Measurements from ENCODE around the gene TAAR2.
"Not testable (repeated sequence)": the region's sequence is repeated elsewhere in the genome, so short reads cannot be mapped to it uniquely, and the experiment has no call there.

The TAAR2 gene, protein sequence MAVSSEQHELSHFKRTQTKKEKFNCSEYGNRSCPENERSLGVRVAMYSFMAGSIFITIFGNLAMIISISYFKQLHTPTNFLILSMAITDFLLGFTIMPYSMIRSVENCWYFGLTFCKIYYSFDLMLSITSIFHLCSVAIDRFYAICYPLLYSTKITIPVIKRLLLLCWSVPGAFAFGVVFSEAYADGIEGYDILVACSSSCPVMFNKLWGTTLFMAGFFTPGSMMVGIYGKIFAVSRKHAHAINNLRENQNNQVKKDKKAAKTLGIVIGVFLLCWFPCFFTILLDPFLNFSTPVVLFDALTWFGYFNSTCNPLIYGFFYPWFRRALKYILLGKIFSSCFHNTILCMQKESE

DNA sequence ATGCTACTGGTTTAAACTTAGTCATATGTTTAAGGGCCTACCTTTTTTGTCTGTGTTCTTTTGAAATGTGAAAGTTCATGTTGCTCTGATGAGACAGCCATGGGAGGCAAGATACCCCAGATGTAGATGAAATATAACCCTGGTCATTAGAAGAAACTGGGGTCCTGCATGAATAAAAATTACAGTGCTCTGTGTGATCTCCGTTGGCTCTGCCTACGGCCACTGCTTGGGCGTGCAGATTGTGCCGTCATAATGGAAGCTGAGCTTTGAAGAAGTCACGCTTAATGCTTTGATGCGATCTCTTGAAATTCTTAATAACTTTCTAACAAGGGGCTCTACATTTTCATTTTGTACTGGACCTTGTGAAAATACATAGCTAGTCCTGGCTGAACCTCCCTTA lies at the start of gene TAAR2:
Gene TAAR2, minus strand, starts transcription at position 101 of the 400 bp plus-strand sequence. Its CDS starts 0 bp downstream, at position 101.
- no peak for DNase-seq (ENCODE audit: low spot score)

DNA sequence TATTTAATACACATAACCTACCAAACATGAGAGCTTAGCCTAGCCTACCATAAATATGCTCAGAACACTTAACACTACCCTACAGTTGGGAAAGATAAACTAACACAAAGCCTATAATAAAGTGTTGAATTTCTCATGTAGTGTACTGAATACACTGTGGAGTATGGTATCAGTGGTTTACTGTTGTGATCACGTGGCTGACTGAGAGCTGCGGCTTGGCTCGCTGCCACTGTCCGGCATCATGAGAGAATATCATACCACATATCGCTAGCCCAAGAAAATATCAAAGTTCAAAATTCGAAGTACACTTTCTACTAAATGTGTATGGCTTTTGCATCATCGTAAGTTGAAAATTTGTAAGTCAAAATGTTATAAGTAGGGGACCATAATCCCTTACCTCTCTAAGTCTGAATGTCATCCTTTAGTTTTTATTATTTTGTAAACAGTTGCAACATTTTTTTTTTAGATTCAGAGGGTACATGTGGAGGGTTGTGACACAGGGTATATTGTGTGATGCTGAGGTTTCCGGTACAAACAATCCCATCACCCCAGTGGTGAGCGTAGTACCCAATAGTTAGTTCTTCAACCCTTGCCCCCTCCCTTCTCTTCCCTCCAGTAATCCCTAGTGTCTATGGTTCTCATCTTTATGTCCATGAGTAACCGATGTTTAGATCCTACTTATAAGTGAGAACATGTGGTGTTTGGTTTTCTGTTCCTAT lies 49.5 kb upstream of the TAAR2 start:
- DNase-seq (ENCODE audit: low spot score) = no peak

DNA sequence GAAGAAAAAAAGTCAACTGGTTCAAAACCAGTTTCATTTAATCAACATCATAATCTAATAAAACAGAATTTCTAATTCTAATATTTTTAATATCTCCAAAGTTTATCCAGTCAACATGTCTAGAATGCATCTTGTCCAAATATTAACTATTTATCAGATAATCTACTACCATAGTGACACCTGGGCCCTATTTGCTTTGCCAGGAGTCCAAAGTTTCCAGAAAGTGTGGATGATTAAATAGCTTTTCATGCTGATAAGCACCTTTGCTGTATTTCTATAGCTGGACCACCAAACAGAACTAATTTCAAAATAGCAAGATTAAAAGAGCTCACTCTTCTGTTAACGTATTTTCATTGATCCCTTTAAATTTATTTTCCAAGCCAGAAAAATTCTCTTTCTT lies 47.2 kb upstream of the TAAR2 start:
- no peak for DNase-seq (ENCODE audit: low spot score)

DNA sequence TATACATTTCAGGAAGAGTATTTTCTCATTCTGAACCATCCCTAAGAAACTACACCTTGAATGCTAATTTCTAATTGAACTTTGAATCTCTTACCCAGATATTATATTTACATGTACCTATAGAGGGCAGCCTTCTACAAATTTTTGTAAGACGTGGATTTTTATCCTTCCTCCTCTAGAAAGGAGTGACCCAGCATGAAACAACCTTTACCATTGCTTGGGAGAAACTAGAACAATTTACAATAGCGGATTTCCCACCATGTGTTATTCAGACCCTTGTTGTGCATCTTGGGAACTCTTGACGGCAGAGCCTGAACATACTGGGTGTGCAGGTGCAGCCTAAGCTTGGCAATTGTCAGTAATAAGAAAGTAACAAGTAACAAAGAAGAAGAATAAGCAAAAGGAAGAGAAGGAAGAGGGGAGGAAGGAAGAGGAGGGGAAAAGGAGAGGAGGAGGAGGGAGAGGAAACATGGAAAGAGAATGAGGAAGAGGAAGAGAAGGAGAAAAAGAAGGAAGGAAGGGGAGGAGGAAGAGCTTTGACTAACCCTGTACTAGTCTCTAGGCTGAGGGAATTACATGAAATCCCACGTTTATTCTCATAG lies 45.7 kb upstream of the TAAR2 start:
- DNase-seq (ENCODE audit: low spot score) = no peak

DNA sequence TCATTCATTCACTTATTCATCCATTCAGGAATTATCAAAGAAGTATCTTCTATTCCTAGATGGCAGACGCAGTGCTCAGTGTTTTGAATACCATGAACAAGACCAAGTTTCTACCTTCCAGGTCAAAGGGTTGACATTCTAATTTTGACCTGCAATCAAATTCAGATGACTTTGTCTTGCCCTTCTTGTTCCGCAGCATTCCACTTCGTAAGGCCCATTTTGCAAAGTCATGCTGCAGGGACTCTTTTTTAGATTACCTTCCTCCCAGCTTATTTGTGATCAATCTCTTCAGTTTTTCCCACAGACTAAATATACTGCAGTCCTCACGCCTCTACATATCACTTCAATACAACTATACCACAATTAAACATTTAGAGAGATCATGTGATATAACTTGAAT lies 42.0 kb upstream of the TAAR2 start:
- DNase-seq (ENCODE audit: low spot score) = no peak

DNA sequence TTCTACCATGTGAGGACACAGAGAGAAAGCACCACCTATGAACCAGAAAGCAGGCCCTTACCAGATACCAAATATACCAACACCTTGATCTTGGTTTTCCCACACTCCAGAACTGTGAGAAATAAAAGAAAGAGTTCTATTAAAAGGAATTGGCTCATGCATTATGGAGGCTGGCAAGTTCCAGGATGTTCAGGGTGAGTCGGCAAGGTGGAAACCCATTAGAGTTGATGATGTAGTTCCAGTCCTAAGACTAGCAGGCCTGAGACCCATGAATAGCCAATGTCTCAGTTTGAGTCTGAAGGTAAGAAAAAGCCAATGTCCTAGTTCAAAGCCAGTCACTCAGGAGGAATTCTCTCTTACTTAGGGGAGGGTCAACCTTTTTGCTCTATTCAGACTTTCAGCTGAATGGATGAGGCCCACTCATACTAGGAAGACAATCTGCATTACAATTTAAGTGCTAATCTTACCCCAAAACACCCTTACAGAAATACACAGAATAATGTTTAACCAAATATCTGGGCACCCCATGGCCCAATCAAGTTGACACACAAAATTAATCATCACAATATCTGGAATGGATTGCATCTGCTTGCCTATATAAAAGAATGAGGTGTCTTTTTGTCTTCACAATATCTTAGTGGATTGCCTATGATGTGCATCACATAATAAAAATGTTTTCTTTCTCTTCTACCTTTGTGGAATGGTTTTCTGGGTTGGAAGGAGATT lies 40.4 kb upstream of the TAAR2 start:
- no peak for DNase-seq (ENCODE audit: low spot score)

DNA sequence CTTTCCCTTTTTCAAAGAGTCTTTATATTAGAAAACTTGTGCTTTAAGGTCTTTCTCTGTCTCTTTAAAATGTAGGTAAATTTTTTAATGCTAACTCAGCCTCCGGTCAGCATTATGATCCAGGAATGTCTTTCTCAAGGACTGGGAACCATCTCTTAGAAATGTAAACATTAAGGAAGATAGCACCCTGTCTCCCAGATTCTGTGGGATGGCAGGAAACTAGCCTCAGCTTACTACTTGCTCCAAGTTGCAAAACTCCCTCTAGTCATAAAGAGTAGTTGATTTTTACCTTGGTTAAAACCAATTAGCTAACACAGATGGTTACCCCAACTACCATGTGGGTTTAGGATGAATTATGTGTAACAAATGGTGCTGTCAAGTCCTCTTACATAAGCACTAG lies 39.6 kb upstream of the TAAR2 start:
- no peak for DNase-seq (ENCODE audit: low spot score)

DNA sequence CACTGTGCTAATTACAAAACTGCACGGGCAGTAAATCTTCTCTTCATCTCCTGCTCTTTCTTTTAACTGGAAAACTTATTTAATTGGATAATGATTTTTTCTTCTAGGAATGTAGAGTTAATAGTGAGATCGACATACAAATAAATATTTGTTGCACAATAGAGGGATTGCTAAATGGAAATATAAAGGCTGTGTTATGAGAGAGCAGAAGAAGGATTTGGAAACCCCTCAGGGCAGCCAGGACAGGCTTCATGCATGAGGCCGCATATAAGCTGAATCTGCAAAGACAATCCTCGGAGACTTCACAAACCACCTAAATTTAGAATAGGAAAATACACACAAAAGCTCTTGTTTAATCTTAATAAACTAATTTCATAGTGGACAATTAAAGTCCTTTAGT lies 37.8 kb upstream of the TAAR2 start:
- no peak for DNase-seq (ENCODE audit: low spot score)

DNA sequence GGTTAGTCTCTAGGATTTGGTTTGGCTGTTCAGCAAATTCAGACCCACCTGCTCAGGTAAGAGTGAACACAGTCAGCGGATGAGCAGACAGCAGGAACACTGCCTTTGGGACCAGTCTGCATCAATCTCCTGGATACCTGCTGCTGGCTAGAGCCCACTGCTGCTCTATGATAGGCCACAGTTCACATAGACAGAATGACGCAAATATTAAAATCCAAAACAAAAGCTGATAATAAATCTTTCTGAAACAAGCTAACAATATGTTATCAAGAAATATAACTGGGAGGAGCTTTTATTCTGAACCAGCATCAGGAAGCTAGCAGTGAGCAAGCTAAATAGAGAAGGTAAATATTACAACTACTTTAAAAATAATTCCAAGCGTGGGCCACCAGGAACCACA lies 35.0 kb upstream of the TAAR2 start, which contains the start of gene TAAR1:
Gene TAAR1, minus strand, starts transcription at position 101 of the 400 bp plus-strand sequence. CDS start 13,179 bp downstream, outside the sequence.
- no peak for DNase-seq (ENCODE audit: low spot score)

DNA sequence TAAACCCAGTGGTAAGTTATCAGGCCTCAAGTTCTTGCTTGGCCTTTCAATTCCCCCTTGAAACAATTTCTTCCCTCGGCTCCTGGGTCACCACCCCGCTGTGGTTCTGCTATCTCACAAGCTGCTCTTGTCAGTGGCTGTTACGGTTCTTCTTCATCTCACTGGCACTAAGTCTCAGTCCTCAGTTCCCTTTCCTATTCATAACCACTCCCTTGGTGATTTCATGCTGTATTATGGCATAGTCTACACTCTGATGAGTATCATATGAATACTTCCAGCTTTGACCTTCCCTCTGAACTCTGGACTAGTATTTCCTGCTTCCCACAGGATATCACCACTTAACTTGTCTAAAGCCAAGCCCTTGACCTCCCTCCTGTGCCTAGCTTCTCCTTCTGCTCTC lies 27.0 kb upstream of the TAAR2 start:
- DNase-seq (ENCODE audit: low spot score) = no peak

DNA sequence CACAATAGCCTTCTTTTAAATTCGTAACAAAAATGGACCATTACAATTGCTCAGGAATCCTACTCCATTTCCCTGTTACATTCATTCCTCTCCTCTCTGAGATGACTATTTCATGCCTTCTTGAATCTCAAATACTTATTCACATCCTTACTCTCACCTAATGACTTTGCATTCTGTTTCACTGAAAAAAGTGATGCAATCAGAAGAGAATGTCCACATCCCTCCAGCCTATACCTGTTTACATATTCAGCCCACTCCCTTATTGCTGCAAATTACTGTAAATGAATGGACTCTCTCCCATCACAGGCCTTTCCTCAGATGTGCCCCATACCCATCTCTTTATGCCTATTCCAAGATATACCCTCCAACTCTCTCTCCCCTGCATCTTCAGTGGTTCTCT lies 26.4 kb upstream of the TAAR2 start:
- DNase-seq (ENCODE audit: low spot score) = no peak

DNA sequence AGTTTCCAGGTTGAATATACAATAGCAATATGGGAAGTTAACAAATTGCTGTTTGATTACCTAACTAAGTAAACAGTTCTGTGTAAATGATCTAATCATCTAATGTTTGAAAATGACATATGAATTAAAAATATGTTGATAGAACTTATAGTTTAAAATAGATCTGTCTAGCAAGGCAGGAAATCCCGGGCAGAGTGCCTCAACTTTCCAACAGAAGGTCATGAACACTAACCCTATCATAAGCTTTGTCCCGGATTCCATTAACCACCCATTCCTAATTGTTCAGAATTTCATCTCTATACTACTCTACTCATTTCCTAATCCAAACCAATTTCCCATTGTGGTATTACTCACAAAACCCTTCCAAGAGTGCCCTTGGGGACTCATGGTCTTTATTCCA lies 24.8 kb upstream of the TAAR2 start:
- no peak for DNase-seq (ENCODE audit: low spot score)

DNA sequence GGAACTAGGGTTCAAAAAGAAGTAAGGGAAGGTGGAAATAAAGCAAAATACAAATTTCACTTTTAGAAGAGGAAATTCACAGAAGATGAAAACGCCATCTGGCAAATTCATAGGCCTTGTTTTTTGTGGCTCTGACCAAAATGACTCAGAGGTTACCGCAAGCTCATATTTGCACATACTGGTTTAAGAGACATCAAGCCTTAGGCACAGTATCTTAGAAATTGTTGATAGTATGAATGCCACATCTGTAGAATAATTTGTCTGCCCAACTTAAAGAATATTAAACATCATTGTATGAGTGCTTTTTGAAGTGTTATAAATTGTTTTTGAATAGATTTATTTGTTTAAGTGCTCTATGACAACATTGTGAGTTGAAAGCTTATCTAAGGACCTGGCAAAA lies 24.3 kb upstream of the TAAR2 start:
- no peak for DNase-seq (ENCODE audit: low spot score)

DNA sequence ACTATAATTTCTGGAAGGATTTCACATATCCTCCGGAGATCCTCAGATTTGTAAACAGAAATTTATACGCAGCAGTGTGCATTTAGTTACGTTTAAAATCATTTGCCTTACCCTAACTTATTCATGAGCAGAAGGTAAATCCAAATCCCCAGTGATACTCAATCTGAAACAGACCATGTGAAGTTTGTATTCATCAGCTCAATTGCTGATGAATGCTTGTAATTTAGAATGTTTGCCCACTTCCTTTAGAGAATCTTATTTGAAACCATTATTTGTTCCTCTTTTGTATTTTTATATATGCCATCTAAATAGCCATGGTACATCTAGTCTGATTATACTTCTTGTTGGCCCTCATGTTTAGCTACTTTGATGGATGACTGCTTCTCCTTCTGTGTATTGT lies 19.5 kb upstream of the TAAR2 start:
- no peak for DNase-seq (ENCODE audit: low spot score)

DNA sequence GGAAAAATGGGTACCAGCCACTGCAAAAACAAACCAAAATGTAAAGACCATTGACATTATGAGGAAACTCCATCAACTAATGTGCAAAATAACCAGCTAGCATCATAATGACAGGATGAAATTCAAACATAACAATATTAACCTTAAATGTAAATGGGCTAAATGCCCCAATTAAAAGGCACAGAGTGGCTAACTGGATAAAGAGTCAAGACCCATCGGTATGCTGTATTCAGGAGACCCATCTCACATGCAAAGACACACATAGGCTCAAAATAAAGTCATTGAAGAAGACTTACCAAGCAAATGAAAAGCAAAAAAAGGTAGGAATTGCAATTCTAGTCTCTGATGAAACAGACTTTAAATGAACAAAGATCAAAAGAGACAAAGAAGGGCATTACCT lies 13.1 kb upstream of the TAAR2 start:
- not testable (repeated sequence) for DNase-seq (ENCODE audit: low spot score)

DNA sequence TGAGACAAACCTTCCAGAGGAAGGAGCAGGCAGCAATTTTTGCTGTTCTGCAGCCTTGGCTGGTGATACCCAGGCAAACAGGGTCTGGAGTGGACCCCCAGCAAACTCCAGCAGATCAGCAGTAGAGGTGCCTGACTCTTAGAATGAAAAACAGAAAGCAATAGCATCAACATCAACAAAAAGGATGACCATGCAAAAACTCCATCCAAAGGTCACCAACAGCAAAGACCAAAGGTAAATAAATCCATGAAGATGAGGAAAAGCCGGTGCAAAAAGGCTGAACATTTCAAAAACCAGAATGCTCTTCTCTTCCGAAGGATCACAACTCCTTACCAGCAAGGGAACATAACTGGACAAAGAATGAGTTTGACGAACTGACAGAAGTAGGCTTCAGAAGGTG lies 11.8 kb upstream of the TAAR2 start:
- not testable (repeated sequence) for DNase-seq (ENCODE audit: low spot score)

DNA sequence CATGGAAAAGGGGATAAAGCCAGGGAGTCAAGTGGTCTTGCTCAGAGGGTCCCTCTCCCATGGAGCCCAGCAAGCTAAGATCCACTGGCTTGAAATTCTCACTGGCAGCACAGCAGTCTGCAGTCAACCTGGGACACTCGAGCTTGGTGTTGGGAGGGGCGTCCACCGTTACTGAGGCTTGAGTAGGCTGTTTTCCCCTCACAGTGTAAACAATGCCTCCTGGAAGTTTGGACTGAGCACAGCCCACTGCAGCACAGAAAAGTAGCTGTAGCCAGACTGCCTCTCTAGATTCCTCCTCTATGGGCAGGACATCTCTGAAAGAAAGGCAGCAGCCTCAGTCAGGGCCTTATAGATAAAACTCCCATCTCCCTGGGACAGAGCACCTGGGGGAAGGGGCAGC lies 11.2 kb upstream of the TAAR2 start:
- DNase-seq (ENCODE audit: low spot score) = not testable (repeated sequence)

DNA sequence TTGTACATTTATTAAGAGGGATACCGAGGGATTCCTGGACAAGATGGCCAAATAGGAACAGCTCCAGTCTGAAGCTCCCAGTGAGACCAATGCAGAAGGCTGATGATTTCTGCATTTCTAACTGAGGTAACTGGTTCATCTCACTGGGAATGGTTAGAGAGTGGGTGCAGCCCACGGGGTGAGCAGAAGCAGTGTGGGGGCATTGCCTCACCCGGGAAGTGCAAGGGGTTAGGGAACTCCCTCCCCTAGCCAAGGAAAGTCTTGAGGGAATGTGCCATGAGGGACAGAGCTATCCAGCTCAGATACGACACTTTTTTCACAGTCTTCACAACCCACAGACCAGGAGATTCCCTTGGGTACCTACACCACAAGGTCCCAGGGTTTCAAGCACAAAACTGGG lies 10.7 kb upstream of the TAAR2 start:
- DNase-seq (ENCODE audit: low spot score) = no peak

DNA sequence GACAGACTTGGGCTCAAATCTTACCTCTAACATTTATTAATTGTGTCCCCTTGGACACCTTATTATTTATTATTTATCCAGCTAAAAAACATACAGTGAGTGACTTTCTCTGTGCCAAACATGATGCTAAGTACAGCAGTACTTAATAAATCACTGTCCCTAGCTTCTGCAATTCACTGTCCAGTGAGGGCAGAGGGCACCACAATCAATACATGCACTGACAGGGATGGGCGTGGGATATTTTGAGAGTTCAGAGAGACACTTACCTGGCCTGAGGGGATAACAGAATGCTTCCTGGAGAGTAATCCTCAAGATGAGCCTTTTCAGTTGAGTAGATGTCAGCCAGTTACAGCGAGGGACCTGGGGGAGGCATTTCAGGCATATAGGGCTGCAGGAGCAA lies 9.3 kb upstream of the TAAR2 start:
- no peak for DNase-seq (ENCODE audit: low spot score)

DNA sequence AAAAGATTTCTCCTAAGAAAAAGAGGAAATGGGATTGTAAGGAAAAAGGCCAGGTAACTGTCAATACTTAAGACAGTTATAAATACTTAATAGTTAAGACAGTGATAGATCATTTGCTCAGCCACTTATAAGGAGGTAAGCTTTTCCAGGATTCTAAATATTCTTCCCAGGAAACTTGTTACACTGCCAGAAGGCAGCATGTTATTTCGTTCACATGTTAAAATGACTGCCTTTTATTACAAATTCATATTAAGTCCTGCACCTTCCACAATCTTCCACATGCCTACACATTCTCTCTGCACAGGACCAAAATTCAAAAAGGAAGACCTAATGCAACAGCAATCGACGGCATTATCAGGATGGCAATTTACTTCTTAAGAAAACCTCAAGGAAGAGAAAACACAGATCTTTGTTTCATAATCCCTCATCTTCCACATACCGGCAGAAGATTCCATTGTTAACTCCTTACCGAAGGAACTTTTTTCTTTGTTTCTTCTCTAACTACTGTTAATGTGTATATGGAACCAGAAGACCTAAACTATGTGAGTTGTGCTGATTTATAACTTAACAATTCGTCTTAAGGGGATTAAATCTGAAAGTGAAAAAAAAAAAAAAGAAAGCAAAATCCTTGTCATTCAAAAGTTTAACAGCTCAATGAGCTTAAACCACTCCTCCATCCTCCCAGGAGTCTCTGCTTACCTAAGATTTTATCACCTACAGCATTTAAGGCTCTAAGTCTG lies 799 bp downstream of the TAAR2 start:
- no peak for DNase-seq (ENCODE audit: low spot score)

DNA sequence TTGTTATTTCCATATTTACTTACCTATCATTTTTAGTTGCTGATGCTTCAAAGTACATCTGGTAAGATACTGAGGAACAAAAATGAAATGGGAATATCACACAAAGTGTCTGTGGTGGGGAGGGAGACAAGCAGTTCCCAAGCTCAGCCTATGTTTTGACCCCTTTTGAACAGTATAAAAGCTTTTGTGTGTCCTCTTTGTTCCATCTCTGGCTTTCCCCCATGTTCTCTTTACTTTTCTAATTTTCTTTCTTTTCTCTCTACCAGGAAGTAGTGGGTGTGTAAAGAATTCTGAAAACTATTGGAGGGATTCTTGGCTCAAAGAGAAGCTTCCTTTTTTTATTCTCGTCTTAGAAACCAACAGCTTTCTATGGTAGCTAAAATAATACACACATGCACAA lies 7.4 kb downstream of the TAAR2 start:
- no peak for DNase-seq (ENCODE audit: low spot score)

DNA sequence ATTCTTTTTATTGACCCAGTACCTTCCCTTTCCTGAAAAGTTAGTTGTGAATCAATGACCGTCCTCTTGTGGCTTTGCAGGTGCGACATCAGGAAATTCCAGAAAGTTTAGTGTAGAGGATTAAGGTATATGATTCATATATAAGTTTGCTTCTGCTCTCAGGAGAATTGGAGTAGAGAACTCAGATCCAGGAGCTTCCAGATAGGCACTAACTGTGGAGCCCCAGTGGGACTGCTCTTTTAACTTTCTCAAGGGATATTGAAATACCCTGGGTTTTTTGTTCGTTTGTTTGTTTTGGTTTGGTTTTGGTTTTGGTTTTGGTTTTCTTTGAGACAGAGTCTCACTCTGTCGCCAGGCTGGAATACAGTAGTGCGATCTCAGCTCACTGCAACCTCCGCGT lies 9.5 kb downstream of the TAAR2 start:
- no peak for DNase-seq (ENCODE audit: low spot score)

Data from ecto neural progenitor cell (in vitro differentiated cells).